ENCODE results near the gene IL1RL1. TPM values are rescaled to one million over a fixed set of nuclear protein-coding genes. Genes with fewer than 3 reads are reported as not detected.
A peak's percentile ranks its signal among the peaks of the same experiment; 100 is the strongest.

IL1RL1 gene
- total RNA-seq, 1 donor from 2014 or later: 0.27 TPM

DNA sequence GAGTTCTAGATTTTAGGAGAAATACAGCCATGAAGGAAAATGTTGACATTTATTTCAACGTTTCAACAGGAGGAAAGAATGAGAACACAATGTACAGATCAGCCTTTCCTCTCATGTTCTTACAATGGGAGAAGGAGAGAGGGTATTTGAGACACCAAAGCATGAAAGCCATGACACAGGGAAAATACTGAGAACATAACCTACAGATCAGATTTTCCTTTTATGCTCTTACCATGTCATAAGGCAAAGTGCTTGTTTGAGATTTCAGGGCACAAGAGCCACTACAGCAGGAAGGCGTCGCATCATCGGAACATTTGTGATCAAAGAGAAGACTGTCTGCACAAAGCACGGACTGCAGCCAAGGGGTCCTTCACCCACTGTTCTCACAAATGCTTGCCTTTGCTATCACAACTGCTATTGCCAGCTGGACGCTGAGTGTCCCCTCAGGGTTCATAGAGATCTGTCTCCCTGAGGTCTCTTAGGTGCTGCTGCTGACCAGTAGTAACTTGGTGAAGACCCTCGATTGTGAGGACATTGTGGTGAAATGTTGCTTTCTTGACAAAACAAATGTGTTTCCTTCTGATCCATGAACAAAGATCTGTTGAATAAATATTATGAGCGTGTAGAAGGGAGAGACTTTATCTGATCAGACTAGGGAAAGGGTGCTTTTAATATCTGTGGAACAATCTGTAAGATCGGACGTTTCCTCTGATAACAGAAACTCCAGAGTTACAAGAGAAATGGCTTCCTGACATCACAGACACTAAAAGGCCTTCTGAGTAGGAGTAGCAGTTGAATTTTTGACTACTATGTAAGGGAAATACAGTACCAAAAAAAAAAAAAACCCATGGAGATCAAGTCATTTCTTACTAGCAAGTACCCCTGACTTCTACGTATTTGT is 6.4 kb upstream of the IL1RL1 start:
- H3K4me1 Mint-ChIP-seq (ENCODE audit: low read depth, unreplicated experiment): peaks cover 6% of the 10 kb centered on the region
- H3K4me3 Mint-ChIP-seq (ENCODE audit: unreplicated experiment): no peak overlapping the region
- FAIRE-seq (no peak), DNase-seq (ENCODE audit: low read depth) (no peak)
- H3K9me3 Mint-ChIP-seq (ENCODE audit: unreplicated experiment): peaks cover 1% of the 10 kb centered on the region
- no peak overlapping the region for H3K27ac Mint-ChIP-seq (ENCODE audit: unreplicated experiment)
- no peak overlapping the region for H3K4me3 ChIP-seq (ENCODE audit: insufficient read depth, low read depth, low read length)
- no peak overlapping the region for H2AFZ ChIP-seq (ENCODE audit: low read depth, low read length)
- no peaks in the 10 kb centered on the region for H3K27me3 ChIP-seq (ENCODE audit: insufficient read depth, low read length)
- no peak overlapping the region for H3K9ac ChIP-seq (ENCODE audit: low read length)
- peaks cover 5% of the 10 kb centered on the region for H3K27me3 Mint-ChIP-seq (ENCODE audit: low read depth, unreplicated experiment)
- H4K20me1 ChIP-seq (ENCODE audit: insufficient read depth, low read length): no peaks in the 10 kb centered on the region
- no peaks in the 10 kb centered on the region for H3K36me3 Mint-ChIP-seq (ENCODE audit: low read depth, unreplicated experiment)
- TF ChIP-seq, protein P1, sequence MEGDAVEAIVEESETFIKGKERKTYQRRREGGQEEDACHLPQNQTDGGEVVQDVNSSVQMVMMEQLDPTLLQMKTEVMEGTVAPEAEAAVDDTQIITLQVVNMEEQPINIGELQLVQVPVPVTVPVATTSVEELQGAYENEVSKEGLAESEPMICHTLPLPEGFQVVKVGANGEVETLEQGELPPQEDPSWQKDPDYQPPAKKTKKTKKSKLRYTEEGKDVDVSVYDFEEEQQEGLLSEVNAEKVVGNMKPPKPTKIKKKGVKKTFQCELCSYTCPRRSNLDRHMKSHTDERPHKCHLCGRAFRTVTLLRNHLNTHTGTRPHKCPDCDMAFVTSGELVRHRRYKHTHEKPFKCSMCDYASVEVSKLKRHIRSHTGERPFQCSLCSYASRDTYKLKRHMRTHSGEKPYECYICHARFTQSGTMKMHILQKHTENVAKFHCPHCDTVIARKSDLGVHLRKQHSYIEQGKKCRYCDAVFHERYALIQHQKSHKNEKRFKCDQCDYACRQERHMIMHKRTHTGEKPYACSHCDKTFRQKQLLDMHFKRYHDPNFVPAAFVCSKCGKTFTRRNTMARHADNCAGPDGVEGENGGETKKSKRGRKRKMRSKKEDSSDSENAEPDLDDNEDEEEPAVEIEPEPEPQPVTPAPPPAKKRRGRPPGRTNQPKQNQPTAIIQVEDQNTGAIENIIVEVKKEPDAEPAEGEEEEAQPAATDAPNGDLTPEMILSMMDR (IDR thresholded peaks at IDR 0.05; ENCODE audit: insufficient read depth, low read depth, low read length): no peak
- no peak for TF ChIP-seq EZH2 (IDR thresholded peaks at IDR 0.05; ENCODE audit: insufficient read depth, low read length)
- no peak overlapping the region for H3K4me2 ChIP-seq (ENCODE audit: low read length)
- no peak overlapping the region for H3K27ac ChIP-seq (ENCODE audit: low read depth, low read length)
- no peaks in the 10 kb centered on the region for H3K4me1 ChIP-seq (ENCODE audit: insufficient read depth, low read length)
- no peaks in the 10 kb centered on the region for H3K9me3 ChIP-seq (ENCODE audit: insufficient read depth, low read depth, low read length)
- no peaks in the 10 kb centered on the region for H3K79me2 ChIP-seq (ENCODE audit: insufficient read depth, low read length)
- no peaks in the 10 kb centered on the region for H3K36me3 ChIP-seq (ENCODE audit: insufficient read depth, low read length)

DNA sequence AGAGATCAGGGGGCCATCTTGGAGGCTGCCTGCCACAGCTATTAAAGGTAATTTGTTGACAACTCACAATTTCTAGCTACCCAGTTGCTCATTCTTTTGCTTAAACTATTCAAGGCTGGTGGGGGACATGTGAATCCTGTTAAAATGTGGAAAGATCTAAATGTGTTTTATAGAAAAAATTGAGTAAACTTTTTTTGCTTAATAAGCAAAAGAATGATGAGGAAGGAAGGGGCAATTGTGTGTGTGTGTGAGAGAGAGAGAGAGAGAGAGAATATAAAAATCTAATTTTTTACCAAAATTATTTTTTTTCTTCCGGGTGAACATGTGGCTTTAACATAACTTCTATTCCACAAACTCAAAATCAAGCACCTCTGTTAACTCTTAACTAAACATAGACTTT is 5.2 kb upstream of the IL1RL1 start:
- no peaks in the 10 kb centered on the region for H3K27me3 ChIP-seq (ENCODE audit: insufficient read depth, low read length)
- H3K4me1 ChIP-seq (ENCODE audit: insufficient read depth, low read length): no peaks in the 10 kb centered on the region
- no peak for TF ChIP-seq EZH2 (IDR thresholded peaks at IDR 0.05; ENCODE audit: insufficient read depth, low read length)
- TF ChIP-seq, protein P1 (IDR thresholded peaks at IDR 0.05; ENCODE audit: insufficient read depth, low read depth, low read length): no peak
- H3K9me3 ChIP-seq (ENCODE audit: insufficient read depth, low read depth, low read length): no peaks in the 10 kb centered on the region
- H3K9me3 Mint-ChIP-seq (ENCODE audit: unreplicated experiment): peaks cover 1% of the 10 kb centered on the region
- no peak overlapping the region for H3K4me3 Mint-ChIP-seq (ENCODE audit: unreplicated experiment)
- H4K20me1 ChIP-seq (ENCODE audit: insufficient read depth, low read length): no peaks in the 10 kb centered on the region
- DNase-seq (ENCODE audit: low read depth): no peak
- H3K4me3 ChIP-seq (ENCODE audit: insufficient read depth, low read depth, low read length): no peak overlapping the region
- H3K79me2 ChIP-seq (ENCODE audit: insufficient read depth, low read length): no peaks in the 10 kb centered on the region
- no peak overlapping the region for H3K9ac ChIP-seq (ENCODE audit: low read length)
- H3K27ac ChIP-seq (ENCODE audit: low read depth, low read length): no peak overlapping the region
- no peak overlapping the region for H3K27ac Mint-ChIP-seq (ENCODE audit: unreplicated experiment)
- H3K4me1 Mint-ChIP-seq (ENCODE audit: low read depth, unreplicated experiment): peaks cover 6% of the 10 kb centered on the region
- no peaks in the 10 kb centered on the region for H3K36me3 Mint-ChIP-seq (ENCODE audit: low read depth, unreplicated experiment)
- no peak overlapping the region for H2AFZ ChIP-seq (ENCODE audit: low read depth, low read length)
- no peaks in the 10 kb centered on the region for H3K36me3 ChIP-seq (ENCODE audit: insufficient read depth, low read length)
- FAIRE-seq: no peak
- no peak overlapping the region for H3K4me2 ChIP-seq (ENCODE audit: low read length)
- peaks cover 5% of the 10 kb centered on the region for H3K27me3 Mint-ChIP-seq (ENCODE audit: low read depth, unreplicated experiment)

DNA sequence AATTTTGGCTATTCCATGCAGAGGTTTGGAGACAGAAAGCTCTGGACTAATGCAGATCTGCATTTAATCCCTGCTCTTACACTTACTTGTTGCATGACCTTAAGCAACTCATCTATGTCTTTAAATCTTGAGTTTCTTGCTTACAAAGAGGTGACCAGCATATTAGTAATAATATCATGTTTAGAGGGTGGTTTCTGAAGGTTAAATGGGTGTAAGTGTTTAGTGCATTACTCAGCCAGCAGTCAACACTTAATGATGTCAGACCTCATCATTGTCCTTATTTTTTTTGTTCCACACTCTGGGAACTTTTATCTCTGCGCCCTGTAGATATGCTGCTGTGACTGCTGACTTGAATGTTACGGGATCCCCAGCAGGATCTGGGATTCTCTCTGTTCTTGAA is 1.7 kb downstream of the IL1RL1 start:
- FAIRE-seq (peak; percentile 55), DNase-seq (ENCODE audit: low read depth) (peak; percentile 85)
- H3K27ac ChIP-seq (ENCODE audit: low read depth, low read length): peak overlapping the region; percentile 49

More for the DNA sequence above, 1.7 kb downstream of the IL1RL1 start:
- peak overlapping the region; percentile 54 for H3K4me2 ChIP-seq (ENCODE audit: low read length)
- Mint-ChIP-seq H3K36me3 (ENCODE audit: low read depth, unreplicated experiment) (no peaks in the 10 kb centered on the region), H3K4me1 (ENCODE audit: low read depth, unreplicated experiment) (peaks cover 24% of the 10 kb centered on the region), H3K9me3 (ENCODE audit: unreplicated experiment) (peaks cover 2% of the 10 kb centered on the region), H3K27me3 (ENCODE audit: low read depth, unreplicated experiment) (no peaks in the 10 kb centered on the region), H3K27ac (ENCODE audit: unreplicated experiment) (no peak overlapping the region), H3K4me3 (ENCODE audit: unreplicated experiment) (no peak overlapping the region)
- H3K9ac ChIP-seq (ENCODE audit: low read length): peak overlapping the region; percentile 32
- H3K4me1 ChIP-seq (ENCODE audit: insufficient read depth, low read length): peaks cover 18% of the 10 kb centered on the region
- H3K9me3 ChIP-seq (ENCODE audit: insufficient read depth, low read depth, low read length): no peaks in the 10 kb centered on the region
- H3K27me3 ChIP-seq (ENCODE audit: insufficient read depth, low read length): no peaks in the 10 kb centered on the region
- no peak overlapping the region for H2AFZ ChIP-seq (ENCODE audit: low read depth, low read length)
- H4K20me1 ChIP-seq (ENCODE audit: insufficient read depth, low read length): no peaks in the 10 kb centered on the region
- TF ChIP-seq, protein P1 (IDR thresholded peaks at IDR 0.05; ENCODE audit: insufficient read depth, low read depth, low read length): no peak
- TF ChIP-seq EZH2 (IDR thresholded peaks at IDR 0.05; ENCODE audit: insufficient read depth, low read length): no peak
- H3K36me3 ChIP-seq (ENCODE audit: insufficient read depth, low read length): no peaks in the 10 kb centered on the region
- H3K4me3 ChIP-seq (ENCODE audit: insufficient read depth, low read depth, low read length): no peak overlapping the region
- no peaks in the 10 kb centered on the region for H3K79me2 ChIP-seq (ENCODE audit: insufficient read depth, low read length)
